BJ (cell line): ENCODE data around the gene SLCO4A1. TPM values are rescaled to one million over a fixed set of nuclear protein-coding genes. Genes with fewer than 3 reads are reported as not detected.

Experiments used
- CTCF ChIA-PET: fragments of 350-600 bp; formaldehyde crosslinking; extraction: SDS; loops from one replicate; lab custom pipeline; 2021; ENCODE audit warnings: antibody characterized with exemption, inconsistent platforms; lab: Yijun Ruan, JAX
- POLR2A ChIA-PET: fragments of 300-600 bp; sonication (Branson Sonifier 250); formaldehyde crosslinking; extraction: SDS; loops from one replicate; lab custom pipeline; 2021; ENCODE audit warnings: antibody characterized with exemption; lab: Charles Lee
- DNase-seq: peaks from one replicate; pipeline ENCODE4 v3.0.0-alpha.2; 2011; ENCODE audit warnings: low read depth
- H3K27me3 ChIP-seq: 2 replicates; pipeline ENCODE4 v1.6.0; 2011; ENCODE audit warnings: low read length; ENCODE audit not compliant: control insufficient read depth, insufficient read depth
- H3K36me3 ChIP-seq: 2 replicates; pipeline ENCODE4 v1.5.1; 2011; ENCODE audit warnings: low read length; ENCODE audit not compliant: control insufficient read depth, insufficient read depth
- H3K4me3 ChIP-seq: 2 replicates; pipeline ENCODE4 v1.5.1; 2011; ENCODE audit warnings: low read depth, mild to moderate bottlenecking, control low read depth, low read length
- CTCF ChIP-seq: IDR thresholded peaks from 2 replicates; pipeline ENCODE4 v1.5.1; 2011; ENCODE audit warnings: low read depth, mild to moderate bottlenecking, control low read depth, inconsistent platforms, low read length, moderate library complexity; ENCODE audit not compliant: insufficient read depth
- polyA plus RNA-seq: library from polyadenylated mRNA; depleted of rRNA; stranded (reverse); fragments of >200 nt; gene quantifications from 2 replicates; pipeline ENCODE4 v1.2.3, GENCODE V29; 2011; rRNA removed

SLCO4A1 gene
- polyA plus RNA-seq, 1 experiment: 0.15 TPM

- TF ChIP-seq CTCF: no peak
- Histone ChIP-seq H3K4me3 (no peak overlapping the region), H3K27me3 (peaks cover 12% of the 10 kb centered on the region), H3K36me3 (no peaks in the 10 kb centered on the region)
- POLR2A ChIA-PET: no interaction called here
- no peak for DNase-seq
- CTCF ChIA-PET: interaction anchor here (0.7 to 1.9 kb wide), 3 partner anchors 11 to 219 kb away, joined by 3 to 6 read pairs (median 3); no protein-coding TSS in a partner anchor
These were observed 76.2 kb downstream of the SLCO4A1 start for GRCh38 chr20:62718546-62718945.

GRCh38 chr20:62719250-62719935, 77.1 kb downstream of the SLCO4A1 start:
- TF ChIP-seq CTCF: no peak
- Histone ChIP-seq H3K4me3 (no peak overlapping the region), H3K36me3 (no peaks in the 10 kb centered on the region), H3K27me3 (peaks cover 10% of the 10 kb centered on the region)
- no peak for DNase-seq
- CTCF ChIA-PET: interaction anchor here (1.1 to 1.9 kb wide), 3 partner anchors 11 to 220 kb away, joined by 3 to 6 read pairs (median 4); partner anchors contain the start of gene NTSR1
- POLR2A ChIA-PET: interaction anchor here (0.6 kb wide), 1 partner anchor 33 kb away, joined by 3 read pairs; no protein-coding TSS in a partner anchor

Other genes with a start within 250 kb of the SLCO4A1 start
- 3.6 and 4.8 TPM in 2 replicates for gene CABLES2, start 235.2 kb upstream of the SLCO4A1 start, polyA plus RNA-seq
- not detected in 2 replicates for gene RBBP8NL, start 215.0 kb upstream of the SLCO4A1 start, polyA plus RNA-seq
- gene GATA5, start 166.5 kb upstream of the SLCO4A1 start, polyA plus RNA-seq: not detected in 2 replicates
- gene NTSR1, start 66.3 kb downstream of the SLCO4A1 start, polyA plus RNA-seq: 0.01 and 0.05 TPM in 2 replicates
- gene MRGBP, start 154.0 kb downstream of the SLCO4A1 start, polyA plus RNA-seq: 13.5 and 15.3 TPM in 2 replicates
- gene OGFR, start 162.3 kb downstream of the SLCO4A1 start, polyA plus RNA-seq: 25.6 and 34.2 TPM in 2 replicates
- gene COL9A3, start 174.5 kb downstream of the SLCO4A1 start, polyA plus RNA-seq: 0.21 and 0.34 TPM in 2 replicates
- gene TCFL5, start 219.3 kb downstream of the SLCO4A1 start, polyA plus RNA-seq: 8.5 and 12.2 TPM in 2 replicates